Measurements from ENCODE around the gene TBX1. TPM values are rescaled to one million over a fixed set of nuclear protein-coding genes. Genes with fewer than 3 reads are reported as not detected.

TBX1 gene
- total RNA-seq, 1 donor from 2014 or later: not detected

- no peak overlapping the region for H3K27ac Mint-ChIP-seq
- no peak overlapping the region for H3K4me2 ChIP-seq
- H3K9me3 ChIP-seq (ENCODE audit: low read depth): no peaks in the 10 kb centered on the region
- no peaks in the 10 kb centered on the region for H3K4me1 ChIP-seq
- H3K36me3 Mint-ChIP-seq: peaks cover 21% of the 10 kb centered on the region
- H3K27ac ChIP-seq: no peak overlapping the region
- no peak for DNase-seq (ENCODE audit: low spot score)
- no peaks in the 10 kb centered on the region for H3F3A ChIP-seq (ENCODE audit: low read depth)
- TF ChIP-seq EZH2 (IDR thresholded peaks at IDR 0.05): no peak
- TF ChIP-seq EZH2phosphoT487 (IDR thresholded peaks at IDR 0.05): no peak
- TF ChIP-seq, protein P1, sequence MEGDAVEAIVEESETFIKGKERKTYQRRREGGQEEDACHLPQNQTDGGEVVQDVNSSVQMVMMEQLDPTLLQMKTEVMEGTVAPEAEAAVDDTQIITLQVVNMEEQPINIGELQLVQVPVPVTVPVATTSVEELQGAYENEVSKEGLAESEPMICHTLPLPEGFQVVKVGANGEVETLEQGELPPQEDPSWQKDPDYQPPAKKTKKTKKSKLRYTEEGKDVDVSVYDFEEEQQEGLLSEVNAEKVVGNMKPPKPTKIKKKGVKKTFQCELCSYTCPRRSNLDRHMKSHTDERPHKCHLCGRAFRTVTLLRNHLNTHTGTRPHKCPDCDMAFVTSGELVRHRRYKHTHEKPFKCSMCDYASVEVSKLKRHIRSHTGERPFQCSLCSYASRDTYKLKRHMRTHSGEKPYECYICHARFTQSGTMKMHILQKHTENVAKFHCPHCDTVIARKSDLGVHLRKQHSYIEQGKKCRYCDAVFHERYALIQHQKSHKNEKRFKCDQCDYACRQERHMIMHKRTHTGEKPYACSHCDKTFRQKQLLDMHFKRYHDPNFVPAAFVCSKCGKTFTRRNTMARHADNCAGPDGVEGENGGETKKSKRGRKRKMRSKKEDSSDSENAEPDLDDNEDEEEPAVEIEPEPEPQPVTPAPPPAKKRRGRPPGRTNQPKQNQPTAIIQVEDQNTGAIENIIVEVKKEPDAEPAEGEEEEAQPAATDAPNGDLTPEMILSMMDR (IDR thresholded peaks at IDR 0.05): no peak
- H4K20me1 ChIP-seq (ENCODE audit: low read depth): no peaks in the 10 kb centered on the region
- peaks cover 5% of the 10 kb centered on the region for H3K4me1 Mint-ChIP-seq
- no peaks in the 10 kb centered on the region for H3K27me3 ChIP-seq
- H3K9me3 Mint-ChIP-seq: peaks cover 20% of the 10 kb centered on the region
- H3K4me3 ChIP-seq: no peak overlapping the region
- H3K4me3 Mint-ChIP-seq: no peak overlapping the region
- no peaks in the 10 kb centered on the region for H3K79me2 ChIP-seq (ENCODE audit: low read depth)
- H3K36me3 ChIP-seq: no peaks in the 10 kb centered on the region
- no peak overlapping the region for H2AFZ ChIP-seq (replicated peaks)
- H3K27me3 Mint-ChIP-seq (ENCODE audit: insufficient read depth, low read depth): peaks cover 2% of the 10 kb centered on the region
- no peak overlapping the region for H3K9ac ChIP-seq
These were observed 33.2 kb downstream of the TBX1 start for GRCh38 chr22:19793661-19794310.

- TF ChIP-seq EZH2 (IDR thresholded peaks at IDR 0.05): no peak
- TF ChIP-seq, protein P1 (IDR thresholded peaks at IDR 0.05): no peak
- TF ChIP-seq EZH2phosphoT487 (IDR thresholded peaks at IDR 0.05): no peak
- Histone ChIP-seq H3F3A (ENCODE audit: low read depth) (no peaks in the 10 kb centered on the region), H3K4me1 (no peaks in the 10 kb centered on the region), H2AFZ (replicated peaks) (no peak overlapping the region), H3K4me3 (no peak overlapping the region), H3K79me2 (ENCODE audit: low read depth) (no peaks in the 10 kb centered on the region), H3K27me3 (no peaks in the 10 kb centered on the region), H3K9ac (no peak overlapping the region), H3K36me3 (no peaks in the 10 kb centered on the region), H3K9me3 (ENCODE audit: low read depth) (no peaks in the 10 kb centered on the region), H4K20me1 (ENCODE audit: low read depth) (peaks cover 4% of the 10 kb centered on the region), H3K27ac (no peak overlapping the region), H3K4me2 (no peak overlapping the region)
- H3K27ac Mint-ChIP-seq: no peak overlapping the region
- peaks cover 13% of the 10 kb centered on the region for H3K9me3 Mint-ChIP-seq
- peaks cover 2% of the 10 kb centered on the region for H3K27me3 Mint-ChIP-seq (ENCODE audit: insufficient read depth, low read depth)
- no peak overlapping the region for H3K4me3 Mint-ChIP-seq
- peaks cover 8% of the 10 kb centered on the region for H3K4me1 Mint-ChIP-seq
- H3K36me3 Mint-ChIP-seq: peaks cover 19% of the 10 kb centered on the region
- no peak for DNase-seq (ENCODE audit: low spot score)
These were observed 35.0 kb downstream of the TBX1 start for GRCh38 chr22:19795617-19796008.

- H3F3A ChIP-seq (ENCODE audit: low read depth): no peaks in the 10 kb centered on the region
- H2AFZ ChIP-seq (replicated peaks): no peak overlapping the region
These were observed 35.6 kb downstream of the TBX1 start for GRCh38 chr22:19796160-19796559.

More at GRCh38 chr22:19796160-19796559, 35.6 kb downstream of the TBX1 start:
- Histone ChIP-seq H3K9me3 (ENCODE audit: low read depth) (no peaks in the 10 kb centered on the region), H3K27ac (no peak overlapping the region), H3K79me2 (ENCODE audit: low read depth) (no peaks in the 10 kb centered on the region), H3K4me1 (no peaks in the 10 kb centered on the region), H3K4me3 (no peak overlapping the region), H3K36me3 (no peaks in the 10 kb centered on the region), H3K9ac (no peak overlapping the region), H4K20me1 (ENCODE audit: low read depth) (peaks cover 4% of the 10 kb centered on the region), H3K27me3 (no peaks in the 10 kb centered on the region), H3K4me2 (no peak overlapping the region)
- H3K36me3 Mint-ChIP-seq: peaks cover 18% of the 10 kb centered on the region
- H3K27ac Mint-ChIP-seq: no peak overlapping the region
- TF ChIP-seq EZH2phosphoT487 (IDR thresholded peaks at IDR 0.05) (no peak), EZH2 (IDR thresholded peaks at IDR 0.05) (no peak)
- TF ChIP-seq, protein P1 (IDR thresholded peaks at IDR 0.05): no peak
- H3K4me3 Mint-ChIP-seq: no peak overlapping the region
- peaks cover 11% of the 10 kb centered on the region for H3K9me3 Mint-ChIP-seq
- H3K27me3 Mint-ChIP-seq (ENCODE audit: insufficient read depth, low read depth): peaks cover 2% of the 10 kb centered on the region
- H3K4me1 Mint-ChIP-seq: peaks cover 8% of the 10 kb centered on the region
- DNase-seq (ENCODE audit: low spot score): no peak

All from neural progenitor cell (in vitro differentiated cells).